ENCODE results near the gene DLG5.

Gene DLG5

DNA sequence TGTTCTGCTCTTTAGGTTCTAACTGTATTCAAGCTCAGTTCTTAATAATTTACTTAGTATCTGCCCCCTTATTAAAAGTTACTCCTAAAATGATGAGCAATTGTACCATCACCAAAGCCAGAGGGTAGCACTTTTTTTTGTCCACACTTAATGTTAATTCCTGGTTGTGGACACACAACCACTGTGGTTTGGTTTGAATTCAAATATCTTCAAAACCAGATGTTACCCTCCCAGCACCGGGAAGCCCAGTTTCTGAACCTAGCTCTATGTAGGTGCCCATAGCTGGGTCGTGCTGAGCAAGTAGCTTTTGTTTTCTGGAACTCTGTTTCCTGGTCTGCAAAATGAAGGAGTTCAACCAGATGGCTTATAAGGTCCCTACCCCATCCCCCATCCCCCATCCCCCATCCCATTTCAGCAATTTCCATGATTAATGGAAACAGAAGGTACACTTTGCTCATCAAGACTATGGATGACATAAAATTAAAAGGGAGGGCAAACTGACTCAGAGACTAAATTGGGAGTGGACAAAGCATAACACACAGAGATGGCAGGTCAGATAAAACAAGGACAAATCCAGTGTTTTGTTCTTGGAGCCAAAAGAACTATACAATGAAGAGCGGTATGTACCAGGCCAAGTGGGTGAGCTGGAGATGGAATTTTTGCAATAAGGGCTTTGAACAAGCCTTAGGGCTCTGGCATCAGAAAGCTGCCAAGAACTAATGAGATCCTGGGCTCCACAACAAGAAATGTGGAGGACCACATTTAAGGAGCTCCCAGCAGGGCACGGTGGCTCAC is 56.7 kb downstream of the DLG5 start:
- Histone ChIP-seq H3K27ac (ENCODE audit: insufficient read depth, low read length, poor library complexity, severe bottlenecking) (no peak overlapping the region), H3K4me1 (ENCODE audit: control insufficient read depth, insufficient read depth, low read length, poor library complexity, severe bottlenecking) (no peaks in the 10 kb centered on the region), H3K27me3 (replicated peaks; ENCODE audit: control insufficient read depth, insufficient read depth, low read length, poor library complexity, severe bottlenecking) (no peaks in the 10 kb centered on the region), H3K9me3 (ENCODE audit: control insufficient read depth, low read length) (no peaks in the 10 kb centered on the region), H3K36me3 (ENCODE audit: control insufficient read depth, insufficient read depth, low read length) (no peaks in the 10 kb centered on the region), H3K4me3 (ENCODE audit: insufficient read depth, low read depth, low read length, poor library complexity, severe bottlenecking) (no peak overlapping the region)
- no peak for DNase-seq

DNA sequence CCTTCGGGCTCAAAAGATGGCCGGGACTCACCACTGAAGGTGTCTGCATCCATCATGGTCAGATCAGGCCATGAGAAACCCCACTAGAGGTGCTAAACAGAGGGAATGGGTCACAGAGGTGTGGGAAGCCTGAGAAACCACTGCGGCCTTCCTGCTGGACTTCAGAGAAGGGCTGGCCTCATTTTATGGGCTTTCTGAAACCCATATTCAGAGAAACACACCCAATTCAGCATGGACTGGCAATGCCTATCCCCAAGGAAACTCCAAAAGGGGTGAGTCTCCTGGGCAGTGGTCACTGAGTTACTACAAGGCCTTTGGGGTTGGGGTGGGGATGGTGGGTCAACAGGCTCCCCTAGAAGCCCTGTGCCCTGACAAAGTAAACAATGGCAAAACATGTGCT is 58.0 kb downstream of the DLG5 start:
- H3K4me3 ChIP-seq (ENCODE audit: insufficient read depth, low read depth, low read length, poor library complexity, severe bottlenecking) = no peak overlapping the region
- H3K9me3 ChIP-seq (ENCODE audit: control insufficient read depth, low read length) = no peaks in the 10 kb centered on the region
- no peak overlapping the region for H3K27ac ChIP-seq (ENCODE audit: insufficient read depth, low read length, poor library complexity, severe bottlenecking)
- H3K36me3 ChIP-seq (ENCODE audit: control insufficient read depth, insufficient read depth, low read length) = no peaks in the 10 kb centered on the region
- H3K27me3 ChIP-seq (replicated peaks; ENCODE audit: control insufficient read depth, insufficient read depth, low read length, poor library complexity, severe bottlenecking) = no peaks in the 10 kb centered on the region
- no peak for DNase-seq
- no peaks in the 10 kb centered on the region for H3K4me1 ChIP-seq (ENCODE audit: control insufficient read depth, insufficient read depth, low read length, poor library complexity, severe bottlenecking)

DNA sequence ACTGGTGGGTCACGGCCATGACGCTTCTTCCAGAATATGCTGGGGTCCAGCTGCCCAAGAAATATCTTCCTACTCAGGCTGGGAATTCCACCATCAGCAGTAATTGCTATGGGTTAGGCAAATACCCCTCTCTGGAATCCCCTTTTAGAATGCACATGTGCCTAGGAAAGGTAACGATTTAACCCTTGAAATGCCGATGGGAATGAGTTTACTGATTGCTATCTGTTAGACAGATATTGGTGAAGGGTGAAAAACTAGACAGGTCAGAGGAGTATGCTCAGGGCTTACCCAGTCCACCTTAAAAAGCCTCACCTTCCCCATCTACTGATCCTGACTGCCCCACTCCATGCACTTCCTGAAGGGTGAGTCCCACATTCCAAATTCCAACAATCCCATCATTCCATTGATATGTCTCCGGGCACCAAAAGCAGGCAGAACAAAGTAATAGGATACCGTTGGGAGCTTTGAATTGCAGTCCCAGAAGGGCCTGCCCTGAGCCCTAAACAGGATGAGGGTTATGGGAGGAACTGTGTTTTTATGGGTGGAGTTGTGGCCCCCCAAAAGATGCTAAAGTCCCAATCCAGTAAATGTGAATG is 59.3 kb downstream of the DLG5 start:
- Histone ChIP-seq H3K27me3 (replicated peaks; ENCODE audit: control insufficient read depth, insufficient read depth, low read length, poor library complexity, severe bottlenecking) (no peaks in the 10 kb centered on the region), H3K27ac (ENCODE audit: insufficient read depth, low read length, poor library complexity, severe bottlenecking) (no peak overlapping the region), H3K4me3 (ENCODE audit: insufficient read depth, low read depth, low read length, poor library complexity, severe bottlenecking) (no peak overlapping the region), H3K4me1 (ENCODE audit: control insufficient read depth, insufficient read depth, low read length, poor library complexity, severe bottlenecking) (no peaks in the 10 kb centered on the region), H3K9me3 (ENCODE audit: control insufficient read depth, low read length) (no peaks in the 10 kb centered on the region), H3K36me3 (ENCODE audit: control insufficient read depth, insufficient read depth, low read length) (no peaks in the 10 kb centered on the region)
- no peak for DNase-seq

DNA sequence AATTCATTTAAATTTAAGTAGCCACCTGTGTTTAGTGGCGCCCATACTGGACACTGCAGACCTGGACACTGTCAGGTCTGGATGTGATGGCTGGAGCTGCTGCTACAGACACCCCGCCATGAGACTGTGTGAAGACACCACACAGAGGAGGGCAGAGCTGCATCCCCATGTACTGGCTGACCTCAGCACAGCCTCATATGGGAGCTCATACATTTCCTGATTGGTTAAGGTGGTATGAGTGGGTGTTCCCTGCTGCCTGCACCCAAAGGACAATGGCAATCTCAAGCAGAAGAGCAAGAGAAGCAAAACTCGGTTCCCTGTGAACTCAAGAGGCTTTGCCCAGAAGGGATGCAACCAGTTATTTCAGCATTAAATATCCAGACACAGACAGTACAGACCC is 60.0 kb downstream of the DLG5 start:
- Histone ChIP-seq H3K27ac (ENCODE audit: insufficient read depth, low read length, poor library complexity, severe bottlenecking) (no peak overlapping the region), H3K27me3 (replicated peaks; ENCODE audit: control insufficient read depth, insufficient read depth, low read length, poor library complexity, severe bottlenecking) (no peaks in the 10 kb centered on the region), H3K4me3 (ENCODE audit: insufficient read depth, low read depth, low read length, poor library complexity, severe bottlenecking) (no peak overlapping the region), H3K4me1 (ENCODE audit: control insufficient read depth, insufficient read depth, low read length, poor library complexity, severe bottlenecking) (no peaks in the 10 kb centered on the region), H3K36me3 (ENCODE audit: control insufficient read depth, insufficient read depth, low read length) (no peaks in the 10 kb centered on the region), H3K9me3 (ENCODE audit: control insufficient read depth, low read length) (no peaks in the 10 kb centered on the region)
- no peak for DNase-seq

DNA sequence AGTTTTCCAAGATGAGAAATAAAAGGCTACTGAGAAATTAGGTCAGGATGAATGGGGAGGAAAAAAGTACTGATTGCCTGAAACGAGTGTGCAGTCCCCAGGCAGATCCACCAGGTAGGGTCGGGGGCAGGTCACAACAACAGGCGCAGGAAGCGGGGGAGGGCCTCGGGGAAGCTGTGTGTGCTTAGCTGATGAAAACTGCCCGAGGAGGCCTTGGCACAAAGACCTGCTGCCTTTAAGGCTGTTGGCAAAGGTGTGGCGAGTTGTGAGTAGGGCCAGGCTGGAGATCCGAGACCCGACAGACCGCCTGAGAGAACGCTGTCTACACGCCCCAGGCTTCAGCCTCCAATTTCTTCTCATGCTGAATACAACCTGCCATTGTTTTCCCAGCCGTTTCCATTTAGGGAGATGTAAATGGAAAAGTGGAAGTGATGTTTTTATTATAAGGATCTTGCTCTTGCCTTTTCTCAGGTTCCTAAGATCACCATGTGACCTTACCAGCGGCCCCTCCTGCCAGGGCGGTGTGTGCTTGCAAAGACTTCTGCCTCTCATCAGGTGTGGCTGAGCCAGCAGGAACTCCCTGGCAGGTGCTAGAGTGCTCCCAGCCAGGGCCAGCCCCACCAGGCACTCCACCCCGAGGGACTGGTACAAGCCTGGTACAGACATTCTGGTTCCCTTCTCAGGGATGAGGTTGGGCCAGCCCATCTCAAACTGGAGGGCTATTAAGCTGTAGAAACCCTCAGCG is 60.8 kb downstream of the DLG5 start:
- no peak for DNase-seq
- H3K27ac ChIP-seq (ENCODE audit: insufficient read depth, low read length, poor library complexity, severe bottlenecking) = no peak overlapping the region
- no peaks in the 10 kb centered on the region for H3K4me1 ChIP-seq (ENCODE audit: control insufficient read depth, insufficient read depth, low read length, poor library complexity, severe bottlenecking)
- H3K4me3 ChIP-seq (ENCODE audit: insufficient read depth, low read depth, low read length, poor library complexity, severe bottlenecking) = no peak overlapping the region
- no peaks in the 10 kb centered on the region for H3K9me3 ChIP-seq (ENCODE audit: control insufficient read depth, low read length)
- H3K36me3 ChIP-seq (ENCODE audit: control insufficient read depth, insufficient read depth, low read length) = no peaks in the 10 kb centered on the region
- no peaks in the 10 kb centered on the region for H3K27me3 ChIP-seq (replicated peaks; ENCODE audit: control insufficient read depth, insufficient read depth, low read length, poor library complexity, severe bottlenecking)

DNA sequence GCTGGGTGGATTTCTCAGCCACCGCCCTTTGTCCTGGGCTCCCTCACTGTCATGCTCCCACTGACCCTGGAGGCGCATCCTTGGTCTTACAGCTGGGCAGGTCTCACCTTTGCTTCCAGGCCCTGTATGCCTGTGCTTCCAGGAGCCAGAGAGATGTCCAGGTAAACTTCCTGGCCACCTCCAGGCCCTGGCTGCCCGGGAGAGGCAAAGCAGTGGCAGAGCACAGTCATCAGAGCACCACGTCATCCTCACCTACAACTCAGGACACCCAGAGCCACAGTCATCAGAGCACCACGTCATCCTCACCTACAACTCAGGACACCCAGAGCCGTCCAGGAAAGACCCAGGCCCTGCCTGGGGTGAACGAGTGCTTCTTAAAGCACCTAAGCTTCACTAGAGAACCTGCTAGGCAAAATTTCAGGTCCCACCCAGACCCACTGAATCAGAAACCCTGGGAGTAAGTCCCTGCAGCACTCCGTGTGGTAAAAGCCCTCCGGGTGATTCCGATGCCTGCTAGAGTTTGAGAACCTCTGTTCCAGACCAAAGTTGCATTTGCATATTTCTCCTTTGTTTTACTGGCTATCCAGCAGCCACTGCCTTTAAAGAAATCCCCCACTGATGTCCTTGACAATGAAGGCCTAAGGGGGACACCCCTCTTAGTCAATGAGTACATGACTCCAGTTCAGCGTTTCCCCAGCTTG is 62.3 kb downstream of the DLG5 start:
- Histone ChIP-seq H3K27me3 (replicated peaks; ENCODE audit: control insufficient read depth, insufficient read depth, low read length, poor library complexity, severe bottlenecking) (no peaks in the 10 kb centered on the region), H3K4me1 (ENCODE audit: control insufficient read depth, insufficient read depth, low read length, poor library complexity, severe bottlenecking) (no peaks in the 10 kb centered on the region), H3K36me3 (ENCODE audit: control insufficient read depth, insufficient read depth, low read length) (no peaks in the 10 kb centered on the region), H3K9me3 (ENCODE audit: control insufficient read depth, low read length) (no peaks in the 10 kb centered on the region), H3K4me3 (ENCODE audit: insufficient read depth, low read depth, low read length, poor library complexity, severe bottlenecking) (no peak overlapping the region), H3K27ac (ENCODE audit: insufficient read depth, low read length, poor library complexity, severe bottlenecking) (no peak overlapping the region)
- no peak for DNase-seq

DNA sequence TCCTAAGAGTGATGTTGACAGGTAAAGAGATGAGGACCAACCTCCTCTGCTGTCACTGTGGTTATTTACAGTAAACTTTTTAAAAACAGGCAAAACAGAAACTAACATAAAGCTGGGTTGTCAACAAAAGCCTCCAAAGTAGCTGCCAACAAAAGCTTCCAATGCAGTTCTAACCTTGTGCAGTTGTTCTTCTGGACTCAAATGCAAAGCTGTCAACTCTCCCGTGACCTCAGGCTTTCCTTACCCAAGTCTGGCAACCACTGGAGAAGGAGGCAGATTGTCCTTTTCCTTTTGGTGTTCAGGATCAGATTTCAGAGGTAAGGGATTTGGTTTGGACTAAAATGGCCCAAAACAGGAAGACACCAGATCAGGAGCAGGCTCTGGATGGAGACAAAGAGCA is 63.1 kb downstream of the DLG5 start:
- no peak overlapping the region for H3K27ac ChIP-seq (ENCODE audit: insufficient read depth, low read length, poor library complexity, severe bottlenecking)
- no peaks in the 10 kb centered on the region for H3K9me3 ChIP-seq (ENCODE audit: control insufficient read depth, low read length)
- no peak overlapping the region for H3K4me3 ChIP-seq (ENCODE audit: insufficient read depth, low read depth, low read length, poor library complexity, severe bottlenecking)
- DNase-seq = no peak
- H3K27me3 ChIP-seq (replicated peaks; ENCODE audit: control insufficient read depth, insufficient read depth, low read length, poor library complexity, severe bottlenecking) = no peaks in the 10 kb centered on the region
- no peaks in the 10 kb centered on the region for H3K4me1 ChIP-seq (ENCODE audit: control insufficient read depth, insufficient read depth, low read length, poor library complexity, severe bottlenecking)
- H3K36me3 ChIP-seq (ENCODE audit: control insufficient read depth, insufficient read depth, low read length) = no peaks in the 10 kb centered on the region

DNA sequence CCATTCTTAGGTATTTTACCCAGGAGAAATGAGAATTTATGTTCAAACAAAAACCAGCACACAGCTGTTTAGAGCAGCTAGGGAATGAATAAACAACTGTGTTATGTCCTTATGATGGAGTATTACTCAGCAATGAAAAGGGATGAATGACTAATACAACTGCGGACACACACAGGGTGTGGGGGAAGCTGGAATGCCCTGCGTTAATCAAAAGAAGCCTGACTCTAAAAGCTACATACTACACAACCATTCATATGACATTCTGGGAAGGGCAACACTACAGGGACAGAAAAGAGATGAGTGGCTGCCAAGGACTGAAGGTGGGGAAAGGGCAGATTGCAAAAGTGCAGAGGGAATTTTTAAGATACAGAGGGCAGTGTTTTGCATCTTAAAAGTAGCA is 64.0 kb downstream of the DLG5 start:
- no peaks in the 10 kb centered on the region for H3K27me3 ChIP-seq (replicated peaks; ENCODE audit: control insufficient read depth, insufficient read depth, low read length, poor library complexity, severe bottlenecking)
- H3K9me3 ChIP-seq (ENCODE audit: control insufficient read depth, low read length) = no peaks in the 10 kb centered on the region
- H3K4me3 ChIP-seq (ENCODE audit: insufficient read depth, low read depth, low read length, poor library complexity, severe bottlenecking) = no peak overlapping the region
- no peak overlapping the region for H3K27ac ChIP-seq (ENCODE audit: insufficient read depth, low read length, poor library complexity, severe bottlenecking)
- no peaks in the 10 kb centered on the region for H3K36me3 ChIP-seq (ENCODE audit: control insufficient read depth, insufficient read depth, low read length)
- no peaks in the 10 kb centered on the region for H3K4me1 ChIP-seq (ENCODE audit: control insufficient read depth, insufficient read depth, low read length, poor library complexity, severe bottlenecking)
- no peak for DNase-seq

DNA sequence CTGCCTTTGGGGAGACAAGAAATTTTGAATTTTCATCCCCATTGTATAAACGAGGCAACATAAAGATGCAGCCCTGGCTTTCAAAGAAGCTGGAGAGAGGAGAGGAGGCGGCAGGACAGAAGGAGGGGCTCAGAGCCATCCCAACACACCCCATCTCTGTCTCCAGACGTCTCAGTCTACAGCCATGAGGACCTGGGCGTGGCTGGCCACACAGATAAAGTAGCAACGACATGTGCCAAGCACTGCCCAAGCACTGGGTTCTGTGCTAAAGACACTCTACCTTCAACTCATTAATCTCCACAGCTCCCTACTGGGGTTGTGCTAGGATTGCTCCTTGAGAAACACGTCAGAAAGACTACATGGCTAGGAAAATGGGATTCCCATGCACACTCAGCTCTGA is 65.2 kb downstream of the DLG5 start:
- Histone ChIP-seq H3K9me3 (ENCODE audit: control insufficient read depth, low read length) (no peaks in the 10 kb centered on the region), H3K4me1 (ENCODE audit: control insufficient read depth, insufficient read depth, low read length, poor library complexity, severe bottlenecking) (no peaks in the 10 kb centered on the region), H3K27ac (ENCODE audit: insufficient read depth, low read length, poor library complexity, severe bottlenecking) (no peak overlapping the region), H3K4me3 (ENCODE audit: insufficient read depth, low read depth, low read length, poor library complexity, severe bottlenecking) (no peak overlapping the region), H3K27me3 (replicated peaks; ENCODE audit: control insufficient read depth, insufficient read depth, low read length, poor library complexity, severe bottlenecking) (no peaks in the 10 kb centered on the region), H3K36me3 (ENCODE audit: control insufficient read depth, insufficient read depth, low read length) (no peaks in the 10 kb centered on the region)
- DNase-seq = no peak

All from effector memory CD4-positive, alpha-beta T cell (primary cell).